GM19395 (cell line): ENCODE results near the gene TMEM203.

Experiments
- ATAC-seq: cut with Tn5 transposase; IDR thresholded peaks from one replicate; pipeline ENCODE4 v1.9.1; 2021; ENCODE audit warnings: mild to moderate bottlenecking, moderate library complexity; ENCODE audit not compliant: unreplicated experiment

Gene TMEM203

GRCh38 chr9:137219757-137220316, 14.4 kb upstream of the TMEM203 start:
- no peak for ATAC-seq

- no peak for ATAC-seq
Observed at GRCh38 chr9:137218754-137219271, 13.4 kb upstream of the TMEM203 start.

GRCh38 chr9:137218212-137218753, 12.8 kb upstream of the TMEM203 start:
- ATAC-seq, result no peak

- no peak for ATAC-seq
Observed at GRCh38 chr9:137217276-137218211, 12.1 kb upstream of the TMEM203 start.

- no peak for ATAC-seq
Observed at GRCh38 chr9:137216188-137216965, 10.9 kb upstream of the TMEM203 start.

GRCh38 chr9:137215196-137215986, 9.9 kb upstream of the TMEM203 start:
- ATAC-seq, result no peak

GRCh38 chr9:137214620-137215019, 9.2 kb upstream of the TMEM203 start:
- ATAC-seq, result no peak

- ATAC-seq, result no peak
Observed at GRCh38 chr9:137213160-137214060, 8.0 kb upstream of the TMEM203 start.

GRCh38 chr9:137212520-137212919, 7.1 kb upstream of the TMEM203 start:
- ATAC-seq, result no peak

GRCh38 chr9:137211532-137211931, 6.1 kb upstream of the TMEM203 start:
- no peak for ATAC-seq

GRCh38 chr9:137206602-137207001, 1.2 kb upstream of the TMEM203 start:
- no peak for ATAC-seq

- no peak for ATAC-seq
Observed at GRCh38 chr9:137204731-137205125, 720 bp downstream of the TMEM203 start.

GRCh38 chr9:137202966-137203365, 2.5 kb downstream of the TMEM203 start:
- ATAC-seq, result no peak

- ATAC-seq, result no peak
Observed at GRCh38 chr9:137201205-137201868, 4.1 kb downstream of the TMEM203 start.

- ATAC-seq, result peak; percentile 87
Observed at GRCh38 chr9:137200311-137201204, 4.9 kb downstream of the TMEM203 start, which contains the start of gene TPRN. Gene TPRN (minus strand): TSS chr9:137200741. CDS start chr9:137200711, 30 bp downstream.

GRCh38 chr9:137199411-137200121, 5.9 kb downstream of the TMEM203 start:
- ATAC-seq, result no peak

GRCh38 chr9:137198902-137199283, 6.6 kb downstream of the TMEM203 start:
- no peak for ATAC-seq
